Prostate gland (tissue), 2 donors: ENCODE measurements around the gene OTUD5.

ENCODE experiments used
- CTCF ChIP-seq, 4 experiments: fragments of 200-600 bp in 2 of 4; fragments of 450-650 bp in 2 of 4; sonication (generic) in 2 of 4; IDR thresholded peaks; 1 replicate in 3 of 4; 2 replicates in 1 of 4; pipeline ENCODE4 v1.5.1; 2016 to 2019; ENCODE audit warnings: antibody characterized with exemption in 4 of 4, mild to moderate bottlenecking in 2 of 4, moderate library complexity in 2 of 4
- POLR2A ChIP-seq: fragments of 450-650 bp; IDR thresholded peaks from one replicate; pipeline ENCODE4 v1.6.1; 2016; ENCODE audit warnings: antibody characterized with exemption, mild to moderate bottlenecking
- POLR2AphosphoS5 ChIP-seq: sonication (generic); formaldehyde crosslinking; IDR thresholded peaks from one replicate; pipeline ENCODE4 v1.6.1; 2017; ENCODE audit warnings: antibody characterized with exemption

- TF ChIP-seq CTCF (IDR thresholded peaks at IDR 0.05) (no peak), POLR2A (no peak), POLR2AphosphoS5 (no peak)
Observed at GRCh38 chrX:48983081-48983480, 25.7 kb upstream of the OTUD5 start.
